Mesothelial cell of epicardium (in vitro differentiated cells): ENCODE measurements around the gene MIPEP. TPM values are rescaled to one million over a fixed set of nuclear protein-coding genes. Genes with fewer than 3 reads are reported as not detected.

Experiments
- DNase-seq, 2 experiments: peaks; one replicate each; pipeline ENCODE4 v3.0.0; 2021; ENCODE audit warnings: low spot score in 2 of 2; ENCODE audit not compliant: unreplicated experiment in 2 of 2
- H3K27ac Mint-ChIP-seq: 2 replicates; pipeline ENCODE4 v1.8.0; 2021; ENCODE audit warnings: mixed read lengths
- H3K27me3 Mint-ChIP-seq: 2 replicates; pipeline ENCODE4 v1.8.0; 2021; ENCODE audit warnings: low read depth, mixed read lengths
- H3K36me3 Mint-ChIP-seq: 2 replicates; pipeline ENCODE4 v1.8.0; 2021; ENCODE audit warnings: mixed read lengths
- H3K4me1 Mint-ChIP-seq: 2 replicates; pipeline ENCODE4 v1.8.0; 2021; ENCODE audit warnings: mixed read lengths
- H3K4me3 Mint-ChIP-seq: 2 replicates; pipeline ENCODE4 v1.8.0; 2021; ENCODE audit warnings: mild to moderate bottlenecking, moderate library complexity, mixed read lengths
- H3K9me3 Mint-ChIP-seq: 2 replicates; pipeline ENCODE4 v1.8.0; 2021; ENCODE audit warnings: mixed read lengths
- CTCF ChIP-seq: fragments of 200-600 bp; sonication (generic); IDR thresholded peaks from one replicate; pipeline ENCODE4 v1.5.0; 2021; ENCODE audit warnings: antibody characterized with exemption; ENCODE audit not compliant: unreplicated experiment
- total RNA-seq: library from RNA; stranded (reverse); gene quantifications from 3 replicates; pipeline ENCODE4 v1.2.1, GENCODE V29; 2021

MIPEP gene
- total RNA-seq, 1 donor from 2014 or later: 13.1 TPM

- Mint-ChIP-seq H3K9me3 (no peaks in the 10 kb centered on the region), H3K27ac (peak overlapping the region; percentile 26), H3K4me3 (no peak overlapping the region), H3K4me1 (peaks cover 49% of the 10 kb centered on the region), H3K36me3 (no peaks in the 10 kb centered on the region), H3K27me3 (peaks cover 3% of the 10 kb centered on the region)
- TF ChIP-seq CTCF: no peak
- no peak for DNase-seq
These were observed 134.2 kb downstream of the MIPEP start for GRCh38 chr13:23754997-23755396.

GRCh38 chr13:23754506-23754905, 134.7 kb downstream of the MIPEP start:
- DNase-seq: no peak
- Mint-ChIP-seq H3K27me3 (peaks cover 3% of the 10 kb centered on the region), H3K9me3 (no peaks in the 10 kb centered on the region), H3K4me3 (no peak overlapping the region), H3K27ac (peak overlapping the region; percentile 26), H3K36me3 (no peaks in the 10 kb centered on the region), H3K4me1 (peaks cover 49% of the 10 kb centered on the region)
- no peak for TF ChIP-seq CTCF

GRCh38 chr13:23753458-23753857, 135.7 kb downstream of the MIPEP start:
- Mint-ChIP-seq H3K4me3 (no peak overlapping the region), H3K36me3 (no peaks in the 10 kb centered on the region), H3K9me3 (no peaks in the 10 kb centered on the region), H3K4me1 (peaks cover 50% of the 10 kb centered on the region), H3K27me3 (peaks cover 3% of the 10 kb centered on the region), H3K27ac (peak overlapping the region; percentile 52)
- no peak for DNase-seq
- TF ChIP-seq CTCF: no peak

GRCh38 chr13:23752111-23753001, 136.8 kb downstream of the MIPEP start:
- peaks cover 43% of the 10 kb centered on the region for H3K4me1 Mint-ChIP-seq
- H3K4me3 Mint-ChIP-seq: no peak overlapping the region
- H3K27ac Mint-ChIP-seq: no peak overlapping the region
- DNase-seq: no peak
- H3K36me3 Mint-ChIP-seq: no peaks in the 10 kb centered on the region
- no peak for TF ChIP-seq CTCF
- H3K9me3 Mint-ChIP-seq: no peaks in the 10 kb centered on the region
- peaks cover 3% of the 10 kb centered on the region for H3K27me3 Mint-ChIP-seq

- H3K27me3 Mint-ChIP-seq: peaks cover 3% of the 10 kb centered on the region
- no peaks in the 10 kb centered on the region for H3K36me3 Mint-ChIP-seq
- H3K9me3 Mint-ChIP-seq: no peaks in the 10 kb centered on the region
- no peak overlapping the region for H3K4me3 Mint-ChIP-seq
- no peak overlapping the region for H3K27ac Mint-ChIP-seq
- peaks cover 45% of the 10 kb centered on the region for H3K4me1 Mint-ChIP-seq
- DNase-seq: no peak
- TF ChIP-seq CTCF: no peak
These were observed 138.0 kb downstream of the MIPEP start for GRCh38 chr13:23751195-23751594.
